ENCODE measurements around the gene RHOT2. TPM values are rescaled to one million over a fixed set of nuclear protein-coding genes. Genes with fewer than 3 reads are reported as not detected.

RHOT2 gene
- total RNA-seq, 1 donor from 2014 or later: 121 TPM

DNA sequence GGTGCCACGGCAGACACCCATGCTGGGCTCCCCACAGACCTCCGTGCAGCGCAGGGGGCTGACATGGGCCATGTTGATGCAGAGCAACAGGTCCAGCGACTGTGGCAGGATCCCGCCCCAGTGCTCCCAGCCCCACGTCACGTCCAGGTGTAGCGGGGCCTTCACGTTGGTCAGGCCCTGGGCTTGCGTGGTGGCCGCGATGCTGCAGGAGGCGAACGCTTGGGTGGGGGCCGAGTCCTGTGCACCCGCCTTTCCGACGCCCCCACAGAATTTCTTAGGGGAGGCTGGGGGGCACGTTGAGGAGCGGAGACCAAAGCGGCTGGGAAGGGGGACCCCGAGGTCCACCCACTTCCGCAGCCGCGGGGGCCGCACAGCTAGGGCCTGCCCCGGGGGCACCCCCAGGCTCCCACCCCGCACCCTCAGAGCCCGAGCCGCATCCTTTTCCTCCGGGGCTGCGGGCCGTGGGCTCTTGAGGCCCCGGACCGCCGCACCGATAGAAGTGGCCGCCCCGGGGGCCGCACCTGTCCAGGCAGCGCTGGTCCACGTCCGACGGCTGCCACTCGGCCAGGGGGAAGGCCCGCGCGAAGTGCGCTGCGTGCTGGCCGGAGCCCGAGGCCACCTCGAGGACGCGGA, 32.2 kb upstream of the RHOT2 start:
- H3K9me3 Mint-ChIP-seq (ENCODE audit: unreplicated experiment): no peaks in the 10 kb centered on the region
- no peak overlapping the region for H3K27ac Mint-ChIP-seq (ENCODE audit: unreplicated experiment)
- no peaks in the 10 kb centered on the region for H3K36me3 Mint-ChIP-seq (ENCODE audit: low read depth, unreplicated experiment)
- TF ChIP-seq, protein P1, sequence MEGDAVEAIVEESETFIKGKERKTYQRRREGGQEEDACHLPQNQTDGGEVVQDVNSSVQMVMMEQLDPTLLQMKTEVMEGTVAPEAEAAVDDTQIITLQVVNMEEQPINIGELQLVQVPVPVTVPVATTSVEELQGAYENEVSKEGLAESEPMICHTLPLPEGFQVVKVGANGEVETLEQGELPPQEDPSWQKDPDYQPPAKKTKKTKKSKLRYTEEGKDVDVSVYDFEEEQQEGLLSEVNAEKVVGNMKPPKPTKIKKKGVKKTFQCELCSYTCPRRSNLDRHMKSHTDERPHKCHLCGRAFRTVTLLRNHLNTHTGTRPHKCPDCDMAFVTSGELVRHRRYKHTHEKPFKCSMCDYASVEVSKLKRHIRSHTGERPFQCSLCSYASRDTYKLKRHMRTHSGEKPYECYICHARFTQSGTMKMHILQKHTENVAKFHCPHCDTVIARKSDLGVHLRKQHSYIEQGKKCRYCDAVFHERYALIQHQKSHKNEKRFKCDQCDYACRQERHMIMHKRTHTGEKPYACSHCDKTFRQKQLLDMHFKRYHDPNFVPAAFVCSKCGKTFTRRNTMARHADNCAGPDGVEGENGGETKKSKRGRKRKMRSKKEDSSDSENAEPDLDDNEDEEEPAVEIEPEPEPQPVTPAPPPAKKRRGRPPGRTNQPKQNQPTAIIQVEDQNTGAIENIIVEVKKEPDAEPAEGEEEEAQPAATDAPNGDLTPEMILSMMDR (IDR thresholded peaks at IDR 0.05; ENCODE audit: unreplicated experiment): no peak
- peak overlapping the region; percentile 67 for H3K4me3 Mint-ChIP-seq (ENCODE audit: unreplicated experiment)
- peak; percentile 4 for DNase-seq (ENCODE audit: low spot score)
- H3K27me3 Mint-ChIP-seq (ENCODE audit: unreplicated experiment): peaks cover 8% of the 10 kb centered on the region
- peaks cover 6% of the 10 kb centered on the region for H3K4me1 Mint-ChIP-seq (ENCODE audit: unreplicated experiment)

DNA sequence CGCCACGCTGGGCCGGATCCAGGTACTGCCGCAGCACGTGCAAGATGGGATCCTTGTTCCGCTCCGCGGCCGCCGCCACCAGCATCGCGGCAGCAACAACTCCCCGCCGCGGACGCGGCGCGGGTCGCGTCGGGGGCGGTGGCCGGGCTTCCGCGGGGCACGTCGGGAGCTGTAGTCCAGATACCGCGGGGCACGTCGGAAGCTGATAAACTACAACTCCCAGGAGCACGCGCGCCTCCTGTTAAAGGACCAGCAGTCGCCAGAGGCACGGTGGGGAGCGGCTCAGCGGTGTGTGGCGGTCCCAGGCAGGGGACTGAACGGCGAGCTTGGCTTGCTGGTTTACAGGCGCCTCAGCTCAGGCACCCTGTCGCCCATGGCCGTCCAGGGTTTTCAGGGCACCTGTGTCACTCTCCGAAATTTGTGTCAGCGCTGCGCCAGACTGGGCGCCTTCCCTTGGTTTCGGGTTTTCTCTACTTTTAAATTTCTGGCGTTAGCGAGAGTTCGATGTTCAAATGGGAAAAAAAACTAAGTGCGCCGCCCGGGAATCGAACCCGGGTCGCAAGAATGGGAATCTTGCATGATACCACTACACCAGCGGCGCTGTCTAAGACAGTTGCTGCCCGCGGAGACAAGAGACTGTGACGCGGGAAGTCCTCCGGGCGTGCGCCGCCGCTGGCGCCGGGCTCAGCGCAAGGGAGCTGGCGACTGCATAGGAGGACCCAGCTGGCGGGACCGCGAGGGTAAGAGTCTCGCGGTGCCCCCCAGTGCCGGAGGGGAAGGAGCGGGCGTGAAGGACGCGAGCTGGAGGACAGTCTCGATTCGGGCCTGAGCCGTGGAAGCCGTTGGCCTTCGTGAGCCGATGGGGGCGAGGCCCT, 31.5 kb upstream of the RHOT2 start, which contains the start of gene METTL26:
Gene METTL26, minus strand, starts transcription at position 100 of the 875 bp plus-strand sequence. Its CDS starts 15 bp downstream, at position 85.
- Mint-ChIP-seq H3K36me3 (ENCODE audit: low read depth, unreplicated experiment) (no peaks in the 10 kb centered on the region), H3K4me1 (ENCODE audit: unreplicated experiment) (peaks cover 6% of the 10 kb centered on the region), H3K27me3 (ENCODE audit: unreplicated experiment) (peaks cover 8% of the 10 kb centered on the region), H3K27ac (ENCODE audit: unreplicated experiment) (peak within 1 kb of the TSS; percentile 92), H3K9me3 (ENCODE audit: unreplicated experiment) (no peaks in the 10 kb centered on the region), H3K4me3 (ENCODE audit: unreplicated experiment) (peak within 1 kb of the TSS; percentile 94)
- TF ChIP-seq, protein P1 (IDR thresholded peaks at IDR 0.05; ENCODE audit: unreplicated experiment): no peak
- peak; percentile 88 for DNase-seq (ENCODE audit: low spot score)

DNA sequence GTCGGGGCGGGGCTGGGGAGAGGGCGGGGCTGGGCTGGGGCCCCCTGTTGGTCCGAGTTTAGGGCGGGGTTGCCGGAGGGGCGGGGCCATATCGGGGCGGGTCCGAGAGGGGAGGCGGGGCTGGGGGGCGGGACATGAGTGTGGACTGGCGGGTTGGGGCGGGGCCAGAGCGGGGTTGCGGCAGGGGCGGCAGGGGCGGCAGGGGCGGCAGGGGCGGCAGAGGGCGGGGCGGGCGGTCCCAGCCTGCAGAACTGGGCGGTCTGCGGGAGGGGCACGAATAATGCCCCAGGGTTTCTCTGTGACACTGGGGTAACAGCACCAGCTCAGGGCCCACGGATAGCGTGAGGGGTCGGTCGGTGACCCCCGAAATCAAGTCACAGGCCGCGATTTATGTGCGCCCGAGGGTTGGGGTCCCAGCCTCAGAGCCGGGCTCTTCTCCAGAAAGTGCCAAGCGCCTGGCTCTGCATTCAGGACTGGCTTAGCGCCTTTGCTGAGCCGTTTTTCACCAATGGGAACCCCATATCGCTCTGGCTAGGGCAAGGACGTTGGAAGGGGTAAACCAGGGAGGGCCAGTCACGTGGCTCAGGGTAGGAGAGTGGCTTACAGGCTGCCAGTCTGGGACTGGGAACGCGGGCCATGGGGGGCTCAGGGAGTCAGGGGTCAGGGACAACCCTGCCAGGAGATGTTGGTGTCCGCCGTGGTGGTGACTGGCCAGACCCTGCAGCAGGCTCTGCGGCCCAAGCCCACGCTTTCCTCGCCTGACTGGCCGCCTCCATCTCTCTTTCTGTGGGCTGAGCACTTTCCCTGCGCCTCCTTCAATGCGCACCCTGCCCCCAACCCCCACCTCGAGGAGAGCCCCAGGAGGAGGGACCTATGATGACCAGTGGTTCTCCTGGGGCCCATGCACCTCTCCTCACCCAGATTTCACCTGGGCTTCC, 30.6 kb upstream of the RHOT2 start:
- no peak overlapping the region for H3K27ac Mint-ChIP-seq (ENCODE audit: unreplicated experiment)
- no peaks in the 10 kb centered on the region for H3K36me3 Mint-ChIP-seq (ENCODE audit: low read depth, unreplicated experiment)
- H3K27me3 Mint-ChIP-seq (ENCODE audit: unreplicated experiment): peaks cover 8% of the 10 kb centered on the region
- DNase-seq (ENCODE audit: low spot score): peak; percentile 88
- no peaks in the 10 kb centered on the region for H3K9me3 Mint-ChIP-seq (ENCODE audit: unreplicated experiment)
- H3K4me1 Mint-ChIP-seq (ENCODE audit: unreplicated experiment): peaks cover 6% of the 10 kb centered on the region
- TF ChIP-seq, protein P1 (IDR thresholded peaks at IDR 0.05; ENCODE audit: unreplicated experiment): no peak
- peak overlapping the region; percentile 94 for H3K4me3 Mint-ChIP-seq (ENCODE audit: unreplicated experiment)

DNA sequence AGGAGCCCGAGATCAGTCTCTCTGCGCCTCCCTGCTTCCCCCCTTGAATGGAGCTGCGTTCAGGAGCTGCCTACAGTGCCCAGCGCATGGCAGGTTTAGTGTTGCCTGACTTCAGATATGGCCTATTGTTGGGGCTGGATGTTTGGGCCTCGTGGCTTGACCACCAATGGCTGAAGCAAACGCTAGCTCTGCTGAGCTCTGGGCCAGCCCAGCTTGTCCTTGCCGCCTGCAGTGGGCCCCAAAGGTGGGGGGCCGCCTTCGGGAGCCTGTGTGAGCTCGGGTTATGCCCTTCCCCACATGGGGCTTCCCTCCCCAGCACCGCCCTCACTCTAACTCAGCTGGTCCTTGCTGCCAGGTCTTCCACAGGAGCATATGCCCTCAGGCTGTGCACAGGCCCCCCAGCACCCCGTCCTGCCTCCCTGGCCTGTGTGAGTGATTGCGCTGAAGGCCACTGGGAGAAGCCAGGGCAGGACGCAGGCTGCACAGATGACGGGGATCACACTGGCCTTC, 29.8 kb upstream of the RHOT2 start:
- no peak for DNase-seq (ENCODE audit: low spot score)
- H3K4me3 Mint-ChIP-seq (ENCODE audit: unreplicated experiment): no peak overlapping the region
- H3K36me3 Mint-ChIP-seq (ENCODE audit: low read depth, unreplicated experiment): no peaks in the 10 kb centered on the region
- H3K4me1 Mint-ChIP-seq (ENCODE audit: unreplicated experiment): peaks cover 6% of the 10 kb centered on the region
- no peak overlapping the region for H3K27ac Mint-ChIP-seq (ENCODE audit: unreplicated experiment)
- no peaks in the 10 kb centered on the region for H3K9me3 Mint-ChIP-seq (ENCODE audit: unreplicated experiment)
- H3K27me3 Mint-ChIP-seq (ENCODE audit: unreplicated experiment): peaks cover 8% of the 10 kb centered on the region
- TF ChIP-seq, protein P1 (IDR thresholded peaks at IDR 0.05; ENCODE audit: unreplicated experiment): no peak

All from endothelial cell (in vitro differentiated cells).